HL-60 (cell line): ENCODE measurements around the gene IL9.

Experiments used
- POLR2AphosphoS5 ChIP-seq: IDR thresholded peaks from 2 replicates; pipeline ENCODE4 v1.6.1; 2012; ENCODE audit warnings: low read depth
- SPI1 ChIP-seq: IDR thresholded peaks from 2 replicates; pipeline ENCODE4 v1.6.1; 2012; ENCODE audit warnings: low read depth, mild to moderate bottlenecking, borderline replicate concordance
- TF ChIP-seq, protein P1 (sequence below): IDR thresholded peaks from one replicate; pipeline ENCODE4 v1.5.1; 2011; ENCODE audit warnings: low read length, control low read depth, inconsistent platforms; ENCODE audit not compliant: insufficient read depth
- TF ChIP-seq, protein P2 (sequence below): IDR thresholded peaks from 2 replicates; pipeline ENCODE4 v1.6.1; 2012; ENCODE audit warnings: low read depth; ENCODE audit not compliant: insufficient replicate concordance

DNA sequence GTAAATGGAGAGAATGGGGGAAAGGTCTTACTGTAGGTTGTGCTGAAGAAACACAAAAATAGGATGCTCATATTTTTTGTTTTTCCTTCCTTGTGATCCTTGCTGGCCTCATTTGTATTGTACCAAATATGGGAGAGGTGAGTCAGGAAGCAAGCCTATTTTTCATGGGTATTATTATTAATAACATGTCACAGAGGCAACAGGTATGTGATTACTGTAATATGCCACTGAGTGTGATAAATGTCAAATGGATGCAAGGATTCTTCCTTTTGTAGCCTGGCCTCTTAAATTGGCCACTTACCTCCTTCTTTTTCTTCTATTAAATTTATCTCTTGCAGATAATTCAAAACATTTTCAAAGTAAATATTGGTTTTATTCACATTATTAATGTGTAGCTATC is 48.9 kb upstream of the IL9 start:
- TF ChIP-seq, protein P1, sequence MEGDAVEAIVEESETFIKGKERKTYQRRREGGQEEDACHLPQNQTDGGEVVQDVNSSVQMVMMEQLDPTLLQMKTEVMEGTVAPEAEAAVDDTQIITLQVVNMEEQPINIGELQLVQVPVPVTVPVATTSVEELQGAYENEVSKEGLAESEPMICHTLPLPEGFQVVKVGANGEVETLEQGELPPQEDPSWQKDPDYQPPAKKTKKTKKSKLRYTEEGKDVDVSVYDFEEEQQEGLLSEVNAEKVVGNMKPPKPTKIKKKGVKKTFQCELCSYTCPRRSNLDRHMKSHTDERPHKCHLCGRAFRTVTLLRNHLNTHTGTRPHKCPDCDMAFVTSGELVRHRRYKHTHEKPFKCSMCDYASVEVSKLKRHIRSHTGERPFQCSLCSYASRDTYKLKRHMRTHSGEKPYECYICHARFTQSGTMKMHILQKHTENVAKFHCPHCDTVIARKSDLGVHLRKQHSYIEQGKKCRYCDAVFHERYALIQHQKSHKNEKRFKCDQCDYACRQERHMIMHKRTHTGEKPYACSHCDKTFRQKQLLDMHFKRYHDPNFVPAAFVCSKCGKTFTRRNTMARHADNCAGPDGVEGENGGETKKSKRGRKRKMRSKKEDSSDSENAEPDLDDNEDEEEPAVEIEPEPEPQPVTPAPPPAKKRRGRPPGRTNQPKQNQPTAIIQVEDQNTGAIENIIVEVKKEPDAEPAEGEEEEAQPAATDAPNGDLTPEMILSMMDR = no peak
- TF ChIP-seq POLR2AphosphoS5 (no peak), SPI1 (no peak)
- TF ChIP-seq, protein P2, sequence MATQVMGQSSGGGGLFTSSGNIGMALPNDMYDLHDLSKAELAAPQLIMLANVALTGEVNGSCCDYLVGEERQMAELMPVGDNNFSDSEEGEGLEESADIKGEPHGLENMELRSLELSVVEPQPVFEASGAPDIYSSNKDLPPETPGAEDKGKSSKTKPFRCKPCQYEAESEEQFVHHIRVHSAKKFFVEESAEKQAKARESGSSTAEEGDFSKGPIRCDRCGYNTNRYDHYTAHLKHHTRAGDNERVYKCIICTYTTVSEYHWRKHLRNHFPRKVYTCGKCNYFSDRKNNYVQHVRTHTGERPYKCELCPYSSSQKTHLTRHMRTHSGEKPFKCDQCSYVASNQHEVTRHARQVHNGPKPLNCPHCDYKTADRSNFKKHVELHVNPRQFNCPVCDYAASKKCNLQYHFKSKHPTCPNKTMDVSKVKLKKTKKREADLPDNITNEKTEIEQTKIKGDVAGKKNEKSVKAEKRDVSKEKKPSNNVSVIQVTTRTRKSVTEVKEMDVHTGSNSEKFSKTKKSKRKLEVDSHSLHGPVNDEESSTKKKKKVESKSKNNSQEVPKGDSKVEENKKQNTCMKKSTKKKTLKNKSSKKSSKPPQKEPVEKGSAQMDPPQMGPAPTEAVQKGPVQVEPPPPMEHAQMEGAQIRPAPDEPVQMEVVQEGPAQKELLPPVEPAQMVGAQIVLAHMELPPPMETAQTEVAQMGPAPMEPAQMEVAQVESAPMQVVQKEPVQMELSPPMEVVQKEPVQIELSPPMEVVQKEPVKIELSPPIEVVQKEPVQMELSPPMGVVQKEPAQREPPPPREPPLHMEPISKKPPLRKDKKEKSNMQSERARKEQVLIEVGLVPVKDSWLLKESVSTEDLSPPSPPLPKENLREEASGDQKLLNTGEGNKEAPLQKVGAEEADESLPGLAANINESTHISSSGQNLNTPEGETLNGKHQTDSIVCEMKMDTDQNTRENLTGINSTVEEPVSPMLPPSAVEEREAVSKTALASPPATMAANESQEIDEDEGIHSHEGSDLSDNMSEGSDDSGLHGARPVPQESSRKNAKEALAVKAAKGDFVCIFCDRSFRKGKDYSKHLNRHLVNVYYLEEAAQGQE = no peak
